ENCODE results near the gene ARAF. TPM values are rescaled to one million over a fixed set of nuclear protein-coding genes. Genes with fewer than 3 reads are reported as not detected.

Gene ARAF
- total RNA-seq, 1 experiment from 2014 or later, result 35.4 TPM

GRCh38 chrX:47577424-47577823, 16.4 kb downstream of the ARAF start:
- TF ChIP-seq ZNF274 (IDR thresholded peaks at IDR 0.05; ENCODE audit: low read depth, low read length) (no peak), REST (IDR thresholded peaks at IDR 0.05; ENCODE audit: low read depth) (no peak), ELF1 (IDR thresholded peaks at IDR 0.05; ENCODE audit: borderline replicate concordance, low read depth) (no peak), JUND (IDR thresholded peaks at IDR 0.05) (no peak), CEBPB (IDR thresholded peaks at IDR 0.05; ENCODE audit: low read depth) (no peak), EGR1 (IDR thresholded peaks at IDR 0.05; ENCODE audit: low read depth) (no peak), ZFX (IDR thresholded peaks at IDR 0.05) (no peak), ZBTB33 (IDR thresholded peaks at IDR 0.05; ENCODE audit: extremely low read depth, insufficient replicate concordance, low read length) (no peak), EZH2phosphoT487 (IDR thresholded peaks at IDR 0.05; ENCODE audit: borderline replicate concordance) (no peak)
- H3K9me3 ChIP-seq (ENCODE audit: control insufficient read depth in 1 of 2, insufficient read depth in 1 of 2, low read depth in 1 of 2, low read length in 2 of 2), result no peaks in the 10 kb centered on the region
- H4K20me1 ChIP-seq (ENCODE audit: insufficient read depth), result no peaks in the 10 kb centered on the region
- RAD21 ChIA-PET (ENCODE audit: low non-redundant PET in 1 of 2, low total read pairs in 2 of 2, uncharacterized antibody in 2 of 2, unreplicated experiment in 2 of 2), result no interaction called here
- H3K4me3 ChIP-seq (replicated peaks in 1 of 2; ENCODE audit: low read depth in 1 of 2, low read length in 2 of 2), result no peak overlapping the region
- H3K4me2 ChIP-seq (ENCODE audit: low read length), result no peak overlapping the region
- DNase-seq (ENCODE audit: low read depth, low spot score) (no peak), ATAC-seq (no peak)
- no peak overlapping the region for H3K27ac ChIP-seq (ENCODE audit: low read depth, low read length)
- H3K27me3 ChIP-seq (ENCODE audit: insufficient read depth, low read length), result no peaks in the 10 kb centered on the region
- no TSS peak for BruUV-seq (replicated peaks)
- intact Hi-C loops (cut with micrococcal nuclease), result no loop called here
- POLR2A ChIA-PET, result no interaction called here
- CTCF ChIA-PET, result no interaction called here
- peaks cover 12 to 50% of the 10 kb centered on the region in 2 experiments for H3K4me1 ChIP-seq (ENCODE audit: control insufficient read depth in 1 of 2, insufficient read depth in 2 of 2, low read length in 2 of 2)
- H3K9me2 ChIP-seq (ENCODE audit: insufficient read depth), result no peaks in the 10 kb centered on the region
- H3K36me3 ChIP-seq (ENCODE audit: control insufficient read depth in 1 of 2, insufficient read depth in 2 of 2, low read length in 2 of 2), result no peaks in the 10 kb centered on the region
- no peak overlapping the region for H3K9ac ChIP-seq (ENCODE audit: low read length)
- H3K79me2 ChIP-seq (ENCODE audit: insufficient read depth, low read length), result peaks cover under 1% of the 10 kb centered on the region
- H2AFZ ChIP-seq (ENCODE audit: low read depth, low read length, poor library complexity, severe bottlenecking), result no peak overlapping the region

Measured in HCT116 (cell line).